CD4-positive, alpha-beta T cell treated with Interferon alpha-2 for 1 hour (primary cell): ENCODE results near the gene METTL25B.
"Not testable (repeated sequence)": the region's sequence is repeated elsewhere in the genome, so short reads cannot be mapped to it uniquely, and the experiment has no call there.

Experiments used
- DNase-seq, 2 donors: peaks; one replicate each; pipeline ENCODE4 v3.0.0-alpha.2; 2020 to 2022

The METTL25B gene

DNA sequence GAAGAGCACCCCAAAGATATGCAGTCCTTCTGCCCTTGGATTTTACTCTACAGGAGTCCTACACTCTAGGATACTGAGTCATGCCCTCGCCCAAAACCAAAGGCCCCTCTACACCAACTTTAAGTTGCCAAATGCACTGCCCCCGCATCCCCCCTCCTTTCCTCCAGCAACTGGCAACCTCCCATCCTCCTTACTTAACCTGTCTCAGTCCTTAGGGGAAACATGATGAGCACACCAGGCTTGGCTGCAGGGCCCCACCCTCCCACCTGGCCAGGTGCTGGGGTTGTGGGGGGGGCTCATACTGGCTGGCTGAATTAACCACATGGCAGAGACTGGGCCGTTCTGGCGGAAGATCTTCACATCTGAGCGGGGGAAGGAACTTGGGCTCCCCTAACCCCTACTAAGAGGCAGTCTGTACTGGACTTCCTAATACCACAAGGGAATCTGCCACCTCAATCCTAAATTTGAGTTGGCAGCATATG lies 22.0 kb downstream of the METTL25B start:
- peak; percentile 21 to 57 for DNase-seq

DNA sequence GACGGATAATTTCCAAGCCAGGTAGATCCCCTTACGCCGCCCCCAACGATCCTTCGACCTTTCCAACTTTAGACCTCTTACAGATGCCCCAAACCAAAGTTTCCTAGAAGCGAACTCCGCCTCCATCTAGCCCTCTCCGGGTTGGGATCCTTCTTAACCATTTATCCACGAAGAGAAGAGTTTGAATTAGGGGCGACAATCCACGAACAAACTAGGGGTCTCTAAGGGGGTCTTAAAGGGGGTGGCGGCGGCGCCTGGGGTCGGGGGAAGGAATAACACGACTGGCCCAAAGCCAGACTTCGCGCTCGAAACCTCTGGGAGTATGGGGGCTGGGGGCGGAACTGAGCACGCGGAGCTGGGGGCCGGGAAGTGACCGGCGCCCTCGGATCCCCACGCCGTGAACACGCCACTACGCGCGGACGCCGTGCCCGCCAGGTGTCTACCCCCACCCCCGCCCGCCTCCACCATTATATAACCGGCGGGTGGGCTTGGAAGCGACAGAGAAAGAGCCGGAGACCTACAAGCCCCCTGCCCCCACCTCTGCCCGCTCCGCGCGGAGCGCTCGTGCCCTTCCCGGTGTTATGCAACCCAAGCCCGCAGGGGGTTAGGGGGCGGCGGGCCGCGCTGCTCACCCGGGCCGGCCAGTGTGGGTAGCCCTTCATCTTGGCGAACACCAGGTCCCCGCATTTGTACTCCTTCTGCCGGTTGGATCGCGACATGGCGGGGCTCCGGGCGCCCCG lies 22.6 kb downstream of the METTL25B start:
- peak; percentile 23 to 51 for DNase-seq

DNA sequence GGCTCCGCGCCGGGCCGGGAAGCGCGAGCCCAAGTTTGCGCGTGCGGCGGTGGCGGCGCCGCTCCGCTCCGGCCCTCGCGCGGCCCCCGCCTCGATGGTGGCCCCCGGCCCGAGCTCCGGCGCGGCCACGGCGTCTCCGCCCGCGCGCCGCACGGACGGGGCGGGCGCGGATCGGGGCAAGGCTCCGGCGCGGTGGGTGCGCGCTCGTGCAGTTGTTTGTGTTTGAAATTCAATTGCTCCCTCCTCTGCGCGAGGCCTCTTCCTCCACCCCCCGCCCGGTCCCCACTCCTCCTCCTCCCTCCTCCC lies 23.1 kb downstream of the METTL25B start, which contains the start of gene HDGF:
HDGF (minus strand) TSS at position 225 of the 306 bp plus-strand sequence. CDS start 246 bp downstream, outside the sequence.
- no peak for DNase-seq

GRCh38 chr1:156751757-156752481 lies 23.6 kb downstream of the METTL25B start:
- DNase-seq: peak; percentile 95 to 97

DNA sequence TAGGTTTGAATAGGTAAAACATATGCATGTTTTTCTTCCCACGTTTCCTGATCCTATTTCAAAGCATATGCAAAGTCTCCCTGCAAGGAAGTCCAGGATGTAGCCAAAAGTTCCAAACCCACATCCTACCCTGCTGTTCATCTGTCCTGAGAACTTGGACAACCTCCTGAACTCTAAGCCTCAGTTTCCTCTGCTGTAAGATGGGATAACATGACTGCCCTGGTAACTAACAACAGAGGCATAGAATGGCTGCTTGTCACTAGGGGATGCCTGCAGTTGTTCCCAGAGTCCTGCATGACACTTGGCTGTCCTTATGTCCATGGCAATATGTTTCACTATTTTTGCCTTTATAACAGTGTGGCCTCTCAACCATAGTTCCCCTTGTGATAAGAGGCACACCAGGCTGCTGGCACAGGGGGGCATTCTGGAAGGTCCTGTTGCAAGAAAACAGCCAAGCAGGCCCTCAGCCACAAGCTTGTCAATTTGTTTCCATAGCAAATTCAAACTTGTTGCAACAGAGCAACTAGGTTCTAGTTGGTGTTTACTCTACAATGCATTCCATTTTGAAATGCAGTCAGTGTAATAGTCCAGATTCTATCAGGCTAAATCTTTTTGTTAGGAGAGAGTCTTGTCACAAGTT lies 24.7 kb downstream of the METTL25B start:
- DNase-seq: no peak

- no peak for DNase-seq
These were observed 25.9 kb downstream of the METTL25B start for GRCh38 chr1:156754219-156754618.

DNA sequence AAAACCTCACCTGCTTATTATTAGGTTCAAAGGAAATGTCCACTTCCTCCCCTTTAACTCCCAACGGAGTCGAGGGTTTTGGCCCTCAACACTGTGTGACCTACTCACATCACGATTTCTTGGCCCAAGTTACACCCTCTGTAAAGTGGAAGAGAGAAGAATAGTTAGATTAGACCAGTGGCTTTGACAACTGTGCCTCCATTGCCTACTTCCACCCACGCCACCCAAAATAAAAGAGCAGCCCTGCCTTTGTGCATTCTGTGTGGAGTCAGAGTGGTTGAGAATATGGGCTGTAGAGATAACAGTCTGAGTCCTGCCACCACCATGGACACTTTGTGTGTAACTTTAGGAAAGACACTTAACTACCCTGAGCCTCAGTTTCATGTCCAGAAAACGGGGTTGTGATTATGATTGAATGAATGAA lies 27.3 kb downstream of the METTL25B start:
- DNase-seq: no peak

DNA sequence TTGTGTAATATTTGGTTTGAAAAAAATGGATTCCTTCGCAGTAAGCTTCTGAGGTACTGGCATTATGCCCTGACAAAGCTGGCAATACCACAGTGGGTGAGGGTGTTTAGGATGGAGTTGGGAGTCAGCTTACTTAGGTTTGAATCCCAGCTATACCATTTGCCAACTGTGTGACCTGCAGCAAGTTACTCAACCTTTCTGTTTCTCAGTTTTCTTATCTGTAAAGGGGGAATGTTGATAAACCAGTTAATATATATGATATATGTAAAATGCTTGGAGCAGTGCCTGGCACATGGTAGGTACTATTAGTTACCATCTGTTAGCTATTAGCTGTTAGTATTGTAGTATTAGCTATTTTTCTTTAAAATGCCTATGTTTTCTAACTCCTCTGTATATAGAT lies 28.1 kb downstream of the METTL25B start:
- DNase-seq: no peak

GRCh38 chr1:156757572-156758253 lies 29.4 kb downstream of the METTL25B start:
- not testable (repeated sequence) for DNase-seq

GRCh38 chr1:156760092-156760795 lies 32.0 kb downstream of the METTL25B start:
- no peak for DNase-seq

DNA sequence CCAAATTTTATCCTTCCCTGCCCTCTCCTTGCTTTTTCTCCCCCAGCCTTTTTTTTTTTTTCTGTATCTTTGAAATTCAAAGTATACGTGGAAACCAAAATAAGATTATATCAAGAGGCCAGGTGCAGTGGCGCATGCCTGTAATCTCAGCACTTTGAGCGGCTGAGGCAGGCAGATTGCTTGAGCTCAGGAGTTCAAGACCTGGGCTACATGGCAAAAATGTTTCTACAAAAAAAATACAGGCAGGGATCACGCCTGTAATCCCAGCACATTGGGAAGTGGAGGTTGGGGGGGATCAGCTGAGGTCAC lies 32.5 kb downstream of the METTL25B start:
- DNase-seq: no peak

GRCh38 chr1:156765136-156765535 lies 36.9 kb downstream of the METTL25B start:
- not testable (repeated sequence) for DNase-seq

GRCh38 chr1:156765666-156766065 lies 37.4 kb downstream of the METTL25B start:
- no peak for DNase-seq

DNA sequence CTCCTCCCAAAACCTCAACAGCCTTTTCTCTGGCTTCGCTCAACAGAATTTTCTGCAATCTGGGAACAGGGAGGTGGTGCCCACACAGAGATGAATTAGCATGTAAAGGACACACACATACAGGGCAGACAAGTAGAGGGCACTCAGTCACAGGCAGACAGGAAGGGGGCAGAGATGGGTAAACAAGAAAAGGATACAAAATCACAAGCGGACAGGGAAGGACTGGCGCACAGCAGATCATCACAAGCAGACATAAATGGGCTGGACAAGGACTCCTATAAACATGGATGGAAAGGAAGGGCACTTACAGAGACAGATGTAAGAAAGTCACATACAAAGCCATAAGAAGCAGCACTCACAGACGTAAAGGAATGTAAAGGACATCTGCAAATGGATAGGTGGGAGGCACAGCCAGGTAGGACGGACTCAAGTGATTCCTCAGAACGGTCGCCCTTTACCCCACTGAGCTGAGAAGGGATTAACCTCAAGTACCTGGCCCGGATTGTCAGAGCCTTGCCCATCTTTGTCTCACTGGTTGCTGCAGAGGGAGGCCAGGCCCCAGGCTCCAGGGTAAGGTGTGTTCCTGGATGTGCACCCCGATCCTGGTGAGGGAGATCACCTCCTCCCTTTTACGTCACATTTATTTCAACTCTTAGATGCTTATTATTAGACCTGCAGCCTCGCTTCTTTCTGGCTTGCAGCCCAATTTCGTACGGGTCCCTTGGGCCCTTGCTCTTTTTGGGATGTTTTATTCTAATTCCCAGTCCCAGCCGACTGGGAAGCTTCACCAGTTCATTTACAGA lies 38.2 kb downstream of the METTL25B start:
- DNase-seq: no peak

DNA sequence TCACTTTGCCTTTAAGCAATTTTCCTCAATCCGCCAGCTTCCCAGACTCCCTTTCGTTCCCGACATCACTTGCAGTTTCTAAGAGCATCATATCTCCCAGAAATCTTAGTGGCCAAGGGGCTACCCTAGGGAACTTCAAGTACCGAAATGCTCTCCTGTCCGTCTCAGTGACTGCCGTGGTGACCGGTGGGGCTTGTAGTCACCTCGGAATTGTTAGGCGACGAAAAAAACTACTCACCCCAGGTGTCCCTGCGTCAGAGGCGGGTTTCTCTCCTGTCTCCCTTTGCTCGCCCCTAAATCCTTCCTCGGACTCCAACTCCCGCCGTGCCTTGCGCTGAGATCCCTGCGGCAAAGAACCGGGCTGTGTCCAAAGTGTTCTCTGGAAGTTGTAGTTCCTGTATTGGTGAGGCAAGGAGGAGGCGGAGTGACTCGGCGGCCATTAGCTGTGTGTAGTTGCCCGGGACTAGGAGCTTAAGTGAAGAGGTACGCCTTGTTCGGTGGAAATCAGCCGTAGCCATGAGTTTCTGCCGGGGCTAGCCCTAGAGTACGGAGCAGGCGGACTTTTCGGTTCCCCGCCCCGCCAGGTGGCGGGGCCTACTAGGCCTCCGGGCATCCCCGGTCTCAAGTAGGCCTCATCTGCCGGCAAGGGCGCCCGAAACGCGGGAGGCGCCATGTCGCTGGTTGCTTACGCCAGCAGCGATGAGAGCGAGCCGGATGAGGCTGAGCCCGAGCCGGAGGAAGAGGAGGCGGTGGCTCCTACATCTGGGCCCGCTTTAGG lies 39.0 kb downstream of the METTL25B start, which contains the start of gene PRCC:
PRCC (plus strand) TSS at position 435 of the 778 bp plus-strand sequence; CDS start at position 672, 237 bp downstream.
- DNase-seq: peak; percentile 99 to 100

DNA sequence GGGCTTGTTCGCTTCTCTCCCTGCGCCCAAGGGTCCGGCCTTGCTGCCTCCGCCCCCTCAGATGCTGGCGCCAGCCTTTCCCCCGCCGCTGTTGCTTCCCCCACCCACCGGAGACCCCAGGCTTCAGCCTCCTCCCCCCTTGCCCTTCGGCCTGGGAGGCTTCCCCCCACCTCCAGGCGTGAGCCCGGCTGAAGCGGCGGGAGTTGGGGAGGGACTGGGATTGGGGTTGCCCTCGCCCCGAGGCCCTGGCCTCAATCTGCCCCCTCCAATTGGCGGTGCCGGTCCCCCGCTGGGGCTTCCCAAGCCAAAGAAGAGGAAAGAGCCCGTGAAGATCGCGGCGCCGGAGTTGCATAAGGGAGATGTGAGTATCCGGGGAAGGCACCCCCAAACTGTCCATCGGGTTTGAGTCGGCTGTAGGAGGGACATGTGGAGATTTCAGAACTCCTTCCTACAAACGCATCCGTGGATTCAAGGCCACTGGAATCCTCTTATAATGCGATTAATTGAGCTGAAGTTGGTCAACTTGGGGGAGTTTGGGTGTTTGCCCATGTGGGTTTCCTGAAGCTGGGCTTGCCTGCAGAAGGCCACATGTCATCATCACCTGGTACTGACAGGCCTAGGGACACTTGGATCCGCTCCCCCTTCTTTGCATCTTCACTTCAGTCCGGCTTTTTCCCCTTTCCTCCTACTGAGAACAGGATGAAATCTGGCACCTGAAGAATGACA lies 39.8 kb downstream of the METTL25B start:
- DNase-seq: peak in 1 of 2 donors; percentile 36

DNA sequence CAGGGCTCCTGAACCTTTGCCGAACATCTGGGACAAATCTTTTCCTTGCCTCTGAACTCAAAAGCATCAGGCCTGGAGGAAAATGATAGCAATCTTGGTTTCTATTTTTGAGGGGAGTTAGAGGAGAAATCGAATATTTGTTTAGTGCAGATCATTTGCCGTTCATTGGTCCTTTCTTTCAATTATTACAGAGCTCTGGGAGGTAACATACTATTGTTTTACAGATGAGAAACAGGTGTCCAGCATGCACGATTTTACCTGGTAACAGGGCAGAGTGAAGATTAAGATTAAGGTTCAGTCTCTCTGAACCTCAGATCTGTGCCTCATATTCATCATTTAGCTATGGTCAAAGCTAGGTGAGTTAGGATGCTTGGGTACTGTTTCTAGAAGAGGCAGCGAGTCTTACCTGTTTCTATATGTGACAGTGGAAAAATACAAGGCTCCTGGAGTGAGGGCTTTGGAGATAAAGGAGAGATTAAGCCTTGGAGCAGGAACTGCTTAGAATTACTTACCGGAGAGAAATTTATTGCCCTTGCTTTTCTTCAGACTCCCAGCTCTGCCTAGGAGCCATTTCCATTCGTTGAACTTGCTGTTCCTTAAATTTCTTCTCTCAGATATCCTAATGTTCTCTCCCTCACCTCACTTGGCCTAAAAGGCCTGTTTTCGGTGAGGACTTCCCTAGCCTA lies 40.5 kb downstream of the METTL25B start:
- no peak for DNase-seq

DNA sequence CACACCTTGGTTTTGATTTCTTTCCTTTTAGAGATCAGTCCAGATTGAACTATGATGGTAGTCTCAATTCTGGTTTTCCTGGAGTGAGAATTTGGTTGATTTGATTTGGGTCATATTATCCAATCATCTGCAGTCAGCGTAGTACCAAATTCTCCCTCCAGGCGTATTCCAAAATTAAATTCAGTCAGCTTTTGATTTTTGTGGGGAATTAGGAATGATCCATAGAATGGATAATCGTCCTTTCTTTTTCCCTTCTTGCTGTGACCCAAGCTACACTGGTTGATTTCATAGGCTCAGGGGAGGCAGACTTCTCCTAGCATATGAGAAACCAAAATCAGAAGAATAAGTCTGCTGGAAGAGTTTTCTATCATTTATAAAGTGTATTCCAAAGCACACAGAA lies 44.0 kb downstream of the METTL25B start:
- no peak for DNase-seq

GRCh38 chr1:156772728-156773497 lies 44.6 kb downstream of the METTL25B start:
- no peak for DNase-seq
